DND-41 (cell line): Measurements from ENCODE around the gene TFIP11.

Source experiments
- ATAC-seq: fragments of 200-7000 bp; cut with Tn5 transposase; 3 replicates; pipeline ENCODE4 v1.9.1; 2021; ENCODE audit warnings: low read depth; ENCODE audit not compliant: insufficient read depth
- DNase-seq: peaks from one replicate; pipeline ENCODE4 v3.0.0-alpha.2; 2020
- H2AFZ ChIP-seq: 2 replicates; pipeline ENCODE4 v1.6.0; 2012; ENCODE audit warnings: low read depth, low read length
- H3K27ac ChIP-seq: 2 replicates; pipeline ENCODE4 v1.5.1; 2012; ENCODE audit warnings: low read length, inconsistent platforms
- H3K27me3 ChIP-seq: fragments of 200-600 bp; sonication (generic); 2 replicates; pipeline ENCODE4 v1.6.0; 2012; ENCODE audit warnings: low read length, mild to moderate bottlenecking, inconsistent platforms; ENCODE audit not compliant: insufficient read depth, poor library complexity
- H3K36me3 ChIP-seq: 2 replicates; pipeline ENCODE4 v1.5.1; 2012; ENCODE audit warnings: low read length, inconsistent platforms; ENCODE audit not compliant: insufficient read depth
- H3K4me1 ChIP-seq: 2 replicates; pipeline ENCODE4 v1.5.1; 2012; ENCODE audit warnings: mild to moderate bottlenecking, low read length; ENCODE audit not compliant: insufficient read depth
- H3K4me2 ChIP-seq: 2 replicates; pipeline ENCODE4 v1.6.0; 2012; ENCODE audit warnings: mild to moderate bottlenecking, moderate library complexity, low read length, inconsistent platforms; ENCODE audit not compliant: insufficient read depth
- H3K4me3 ChIP-seq, 2 experiments: fragments of 200-600 bp in 1 of 2; shearing (Covaris generic) in 1 of 2; 2 replicates each; pipeline ENCODE4 v1.5.1; 2012 to 2016; ENCODE audit warnings: inconsistent platforms in 2 of 2, low read length in 2 of 2, mild to moderate bottlenecking in 2 of 2, low read depth in 1 of 2, moderate library complexity in 1 of 2
- H3K79me2 ChIP-seq: 2 replicates; pipeline ENCODE4 v1.6.0; 2012; ENCODE audit warnings: low read length, inconsistent platforms; ENCODE audit not compliant: insufficient read depth
- H3K9ac ChIP-seq: 2 replicates; pipeline ENCODE4 v1.6.0; 2012; ENCODE audit warnings: low read depth, mild to moderate bottlenecking, inconsistent platforms, low read length, moderate library complexity
- H3K9me3 ChIP-seq: 2 replicates; pipeline ENCODE4 v1.5.1; 2012; ENCODE audit warnings: low read length, moderate library complexity, mild to moderate bottlenecking, inconsistent platforms; ENCODE audit not compliant: insufficient read depth, severe bottlenecking
- H4K20me1 ChIP-seq: 2 replicates; pipeline ENCODE4 v1.6.0; 2012; ENCODE audit warnings: low read length; ENCODE audit not compliant: insufficient read depth
- CTCF ChIP-seq: IDR thresholded peaks from 2 replicates; pipeline ENCODE4 v1.5.1; 2012; ENCODE audit warnings: borderline replicate concordance, low read length, moderate library complexity, mild to moderate bottlenecking; ENCODE audit not compliant: poor library complexity, severe bottlenecking; ENCODE audit errors: extremely low read depth
- EZH2 ChIP-seq: IDR thresholded peaks from 3 replicates; pipeline ENCODE4 v1.6.1; 2012; ENCODE audit warnings: borderline replicate concordance, low read depth, mild to moderate bottlenecking, moderate library complexity, low read length, inconsistent platforms; ENCODE audit not compliant: severe bottlenecking

The TFIP11 gene

GRCh38 chr22:26447584-26448329, 64.5 kb downstream of the TFIP11 start:
- Histone ChIP-seq H3K27ac (no peak overlapping the region), H3K27me3 (no peaks in the 10 kb centered on the region), H3K4me2 (no peak overlapping the region), H3K36me3 (peaks cover 35% of the 10 kb centered on the region), H3K79me2 (no peaks in the 10 kb centered on the region), H3K9ac (no peak overlapping the region), H3K9me3 (no peaks in the 10 kb centered on the region), H3K4me3 (no peak overlapping the region), H2AFZ (no peak overlapping the region), H3K4me1 (no peaks in the 10 kb centered on the region), H4K20me1 (peaks cover 9% of the 10 kb centered on the region)
- TF ChIP-seq EZH2: no peak
- DNase-seq: no peak
- no peak for ATAC-seq

GRCh38 chr22:26446808-26447515, 65.3 kb downstream of the TFIP11 start:
- DNase-seq (no peak), ATAC-seq (no peak)
- H3K27me3 ChIP-seq: no peaks in the 10 kb centered on the region
- no peaks in the 10 kb centered on the region for H3K79me2 ChIP-seq
- H2AFZ ChIP-seq: no peak overlapping the region
- H4K20me1 ChIP-seq: peaks cover 9% of the 10 kb centered on the region
- H3K27ac ChIP-seq: no peak overlapping the region
- H3K9ac ChIP-seq: no peak overlapping the region
- H3K4me2 ChIP-seq: no peak overlapping the region
- H3K9me3 ChIP-seq: no peaks in the 10 kb centered on the region
- no peaks in the 10 kb centered on the region for H3K4me1 ChIP-seq
- no peak overlapping the region for H3K4me3 ChIP-seq
- no peak for TF ChIP-seq CTCF
- no peak for TF ChIP-seq EZH2
- peaks cover 28% of the 10 kb centered on the region for H3K36me3 ChIP-seq

GRCh38 chr22:26445577-26446275, 66.5 kb downstream of the TFIP11 start:
- DNase-seq (no peak), ATAC-seq (no peak)
- no peak overlapping the region for H3K4me3 ChIP-seq
- H3K4me2 ChIP-seq: no peak overlapping the region
- H3K27me3 ChIP-seq: no peaks in the 10 kb centered on the region
- no peaks in the 10 kb centered on the region for H3K9me3 ChIP-seq
- no peak for TF ChIP-seq EZH2
- no peak for TF ChIP-seq CTCF
- peaks cover 15% of the 10 kb centered on the region for H3K36me3 ChIP-seq
- H3K4me1 ChIP-seq: no peaks in the 10 kb centered on the region
- H4K20me1 ChIP-seq: peaks cover 6% of the 10 kb centered on the region
- H2AFZ ChIP-seq: no peak overlapping the region
- no peak overlapping the region for H3K27ac ChIP-seq
- no peak overlapping the region for H3K9ac ChIP-seq
- H3K79me2 ChIP-seq: no peaks in the 10 kb centered on the region

- DNase-seq: no peak
- H4K20me1 ChIP-seq: peaks cover 6% of the 10 kb centered on the region
These were observed 67.5 kb downstream of the TFIP11 start for GRCh38 chr22:26444777-26445176.

More at GRCh38 chr22:26444777-26445176, 67.5 kb downstream of the TFIP11 start:
- no peaks in the 10 kb centered on the region for H3K9me3 ChIP-seq
- no peak overlapping the region for H3K4me3 ChIP-seq
- no peak overlapping the region for H3K4me2 ChIP-seq
- H3K9ac ChIP-seq: no peak overlapping the region
- no peaks in the 10 kb centered on the region for H3K79me2 ChIP-seq
- no peak overlapping the region for H2AFZ ChIP-seq
- no peaks in the 10 kb centered on the region for H3K27me3 ChIP-seq
- peaks cover 6% of the 10 kb centered on the region; the same call in 1 of the 2 replicates for H3K36me3 ChIP-seq
- H3K27ac ChIP-seq: no peak overlapping the region
- no peak for ATAC-seq
- no peaks in the 10 kb centered on the region for H3K4me1 ChIP-seq
- TF ChIP-seq EZH2 (no peak), CTCF (no peak)
